Thyroid gland (tissue), 4 donors: Measurements from ENCODE around the gene CCDC175.

Experiments
- CTCF ChIP-seq, 6 experiments: fragments of 200-600 bp in 3 of 6; fragments of 450-650 bp in 3 of 6; sonication (generic) in 3 of 6; IDR thresholded peaks; one replicate each; pipeline ENCODE4 v1.5.1; 2016 to 2019; ENCODE audit warnings: antibody characterized with exemption in 6 of 6, mild to moderate bottlenecking in 2 of 6, inconsistent platforms in 1 of 6, moderate library complexity in 1 of 6
- POLR2A ChIP-seq, 2 donors: fragments of 450-650 bp; IDR thresholded peaks; one replicate each; pipeline ENCODE4 v1.6.1; 2017; ENCODE audit warnings: antibody characterized with exemption in 2 of 2, mild to moderate bottlenecking in 2 of 2, moderate library complexity in 1 of 2

DNA sequence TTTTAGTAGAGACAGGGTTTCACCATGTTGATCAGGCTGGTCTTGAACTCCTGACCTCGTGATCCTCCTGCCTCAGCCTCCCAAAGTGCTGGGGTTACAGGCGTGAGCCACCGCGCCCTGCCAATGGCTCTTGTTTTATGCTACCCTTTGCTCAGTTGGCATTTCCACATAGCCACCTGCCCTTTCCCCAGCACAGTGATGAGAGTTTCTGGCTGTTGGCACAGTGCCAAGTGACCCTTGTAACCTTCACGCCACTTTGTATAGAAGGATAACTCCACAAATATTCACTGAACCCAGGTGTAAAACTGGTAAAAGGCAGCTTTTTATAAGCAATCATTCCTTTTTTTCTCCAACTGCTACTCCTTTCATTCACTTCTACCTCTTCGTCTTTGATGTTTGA lies 18.5 kb upstream of the CCDC175 start:
- TF ChIP-seq CTCF (IDR thresholded peaks at IDR 0.05) (no peak), POLR2A (IDR thresholded peaks at IDR 0.05) (no peak)
